IMR-90 (cell line): ENCODE measurements around the gene LDAH. TPM values are rescaled to one million over a fixed set of nuclear protein-coding genes. Genes with fewer than 3 reads are reported as not detected.

Source experiments
- ATAC-seq: fragments of 200-7000 bp; cut with Tn5 transposase; 2 replicates; pipeline ENCODE4 v1.9.1; 2020; ENCODE audit warnings: low read depth, mild to moderate bottlenecking, moderate library complexity
- BruUV-seq: library from RNA; stranded (reverse); fragments of 400-500 nt; replicated peaks from 2 replicates; lab custom pipeline; 2021; lab: Mats Ljungman, UMichigan
- CTCF ChIA-PET: fragments of 300-600 bp; formaldehyde crosslinking; extraction: SDS; loops from one replicate; lab custom pipeline; 2021; ENCODE audit warnings: antibody characterized with exemption; lab: Yijun Ruan, JAX
- POLR2A ChIA-PET: fragments of 300-600 bp; sonication (Branson Sonifier 250); formaldehyde crosslinking; loops from one replicate; lab custom pipeline; 2022; ENCODE audit warnings: antibody characterized with exemption; ENCODE audit not compliant: unreplicated experiment; lab: Charles Lee
- DNase-seq: peaks from one replicate; pipeline ENCODE4 v3.0.0; 2013
- H2AFZ ChIP-seq: replicated peaks from 2 replicates; pipeline ENCODE3; 2013; ENCODE audit warnings: low read length, mild to moderate bottlenecking; ENCODE audit not compliant: poor library complexity
- H2AK5ac ChIP-seq: 2 replicates; pipeline ENCODE4 v1.6.1; 2013; ENCODE audit warnings: low read depth, low read length, inconsistent platforms
- H2AK9ac ChIP-seq: replicated peaks from 2 replicates; pipeline ENCODE3; 2013; ENCODE audit warnings: mild to moderate bottlenecking, low read depth, low read length, moderate library complexity; ENCODE audit not compliant: poor library complexity
- H2BK120ac ChIP-seq: 2 replicates; pipeline ENCODE4 v1.6.1; 2013; ENCODE audit warnings: low read depth, low read length, inconsistent platforms
- H2BK15ac ChIP-seq: 3 replicates; pipeline ENCODE4 v1.6.1; 2013; ENCODE audit warnings: low read depth, low read length, inconsistent platforms
- H2BK20ac ChIP-seq: 2 replicates; pipeline ENCODE4 v1.6.1; 2013; ENCODE audit warnings: low read depth, mild to moderate bottlenecking, inconsistent platforms, low read length, moderate library complexity
- H2BK5ac ChIP-seq: 2 replicates; pipeline ENCODE4 v1.6.1; 2013; ENCODE audit warnings: mild to moderate bottlenecking, low read depth, low read length, inconsistent platforms; ENCODE audit not compliant: poor library complexity, severe bottlenecking
- H3K14ac ChIP-seq: replicated peaks from 2 replicates; pipeline ENCODE4 v1.6.1; 2013; ENCODE audit warnings: low read depth, low read length, inconsistent platforms
- H3K18ac ChIP-seq: 2 replicates; pipeline ENCODE4 v1.6.1; 2013; ENCODE audit warnings: low read depth, low read length, control low read depth
- H3K23ac ChIP-seq: 2 replicates; pipeline ENCODE4 v1.6.1; 2013; ENCODE audit warnings: low read depth, low read length, inconsistent platforms
- H3K27ac ChIP-seq: 2 replicates; pipeline ENCODE4 v1.5.1; 2013; ENCODE audit warnings: mild to moderate bottlenecking, control low read depth, low read length; ENCODE audit not compliant: insufficient read depth
- H3K27me3 ChIP-seq: 2 replicates; pipeline ENCODE4 v1.6.1; 2013; ENCODE audit warnings: low read length; ENCODE audit not compliant: control insufficient read depth, insufficient read depth
- H3K36me3 ChIP-seq: 2 replicates; pipeline ENCODE4 v1.6.1; 2013; ENCODE audit warnings: low read length, mixed read lengths; ENCODE audit not compliant: control insufficient read depth, insufficient read depth
- H3K4ac ChIP-seq: 2 replicates; pipeline ENCODE4 v1.6.1; 2013; ENCODE audit warnings: low read depth, low read length, inconsistent platforms
- H3K4me1 ChIP-seq: 2 replicates; pipeline ENCODE4 v1.6.1; 2013; ENCODE audit warnings: low read length, mixed read lengths; ENCODE audit not compliant: control insufficient read depth, insufficient read depth
- H3K4me2 ChIP-seq: 2 replicates; pipeline ENCODE4 v1.6.1; 2013; ENCODE audit warnings: low read depth, mild to moderate bottlenecking, control low read depth, low read length, moderate library complexity
- H3K4me3 ChIP-seq: 2 replicates; pipeline ENCODE4 v1.5.1; 2013; ENCODE audit warnings: low read depth, mild to moderate bottlenecking, control low read depth, low read length, moderate library complexity; ENCODE audit not compliant: insufficient read depth
- H3K56ac ChIP-seq: 2 replicates; pipeline ENCODE4 v1.6.1; 2013; ENCODE audit warnings: low read length, inconsistent platforms; ENCODE audit not compliant: insufficient read depth; ENCODE audit errors: extremely low read depth
- H3K79me1 ChIP-seq, 2 experiments: 2 replicates each; pipeline ENCODE4 v1.6.1; 2013; ENCODE audit warnings: low read length in 2 of 2, inconsistent platforms in 1 of 2, low read depth in 1 of 2
- H3K9ac ChIP-seq: 2 replicates; pipeline ENCODE4 v1.6.1; 2013; ENCODE audit warnings: low read depth, low read length, control low read depth
- H3K9me1 ChIP-seq: 2 replicates; pipeline ENCODE4 v1.6.1; 2013; ENCODE audit warnings: low read length, inconsistent platforms; ENCODE audit not compliant: insufficient read depth
- H3K9me3 ChIP-seq: 2 replicates; pipeline ENCODE4 v1.6.1; 2013; ENCODE audit warnings: low read length; ENCODE audit not compliant: control insufficient read depth, insufficient read depth
- H4K20me1 ChIP-seq: 2 replicates; pipeline ENCODE4 v1.6.1; 2013; ENCODE audit warnings: low read length, inconsistent platforms; ENCODE audit not compliant: insufficient read depth
- H4K5ac ChIP-seq: 2 replicates; pipeline ENCODE4 v1.6.1; 2013; ENCODE audit warnings: mild to moderate bottlenecking, low read depth, low read length, control low read depth
- H4K8ac ChIP-seq, 2 experiments: 2 replicates each; pipeline ENCODE4 v1.6.1; 2013; ENCODE audit warnings: low read depth in 2 of 2, low read length in 2 of 2, control low read depth in 1 of 2, inconsistent platforms in 1 of 2
- H4K91ac ChIP-seq: 2 replicates; pipeline ENCODE4 v1.6.1; 2013; ENCODE audit warnings: low read depth, low read length, inconsistent platforms; ENCODE audit not compliant: insufficient read depth
- CEBPB ChIP-seq: IDR thresholded peaks from 2 replicates; pipeline ENCODE4 v1.6.1; 2012; ENCODE audit warnings: low read depth, low read length, improper control_type of control experiment
- FOS ChIP-seq: fragments of 150-350 bp; IDR thresholded peaks from 2 replicates; pipeline ENCODE4 v1.6.1; 2016; ENCODE audit warnings: low read depth, low read length
- RFX5 ChIP-seq: IDR thresholded peaks from 2 replicates; pipeline ENCODE4 v1.8.0; 2012; ENCODE audit warnings: low read depth, mild to moderate bottlenecking, low read length, moderate library complexity
- WGBS, 2 experiments: methylation state at CpG; one replicate each; pipeline versions ENCODE4 v1.1.5 to v1.1.7; 2013; ENCODE audit warnings: missing lambda C conversion rate in 2 of 2; ENCODE audit not compliant: insufficient read length in 1 of 2; ENCODE audit errors: extremely low coverage in 2 of 2; 5-methylcytosine and 5-hydroxymethylcytosine counted together
- dilution Hi-C: fragments of 300-500 bp; cut with HindIII; formaldehyde crosslinking; loops from one replicate; pipeline ENCODE4 v1.14.3; 2018; ENCODE audit warnings: low sequenced_read_pairs; ENCODE audit not compliant: unreplicated experiment
- in situ Hi-C: fragments of 300-500 bp; cut with MboI; formaldehyde crosslinking; loops from 3 replicates; pipeline ENCODE4 v1.14.3; 2019; ENCODE audit warnings: low sequenced_read_pairs, inconsistent platforms, mixed read lengths
- intact Hi-C: fragments of 100-400 bp; cut with micrococcal nuclease; formaldehyde crosslinking; loops from 2 replicates; pipeline ENCODE4 v1.10.0; 2022
- polyA plus RNA-seq, 3 experiments: library from polyadenylated mRNA; depleted of rRNA; stranded (reverse); fragments of >200 nt; gene quantifications; 2 replicates each; pipeline ENCODE4 v1.2.3, GENCODE V29; 2012; ENCODE audit warnings: low replicate concordance in 1 of 3
- total RNA-seq: library from RNA; depleted of rRNA; stranded (reverse); fragments of >200 nt; gene quantifications from 2 replicates; pipeline ENCODE4 v1.2.3, GENCODE V29; 2012

LDAH gene
- total and polyA plus RNA-seq, 2 of the 4 experiments (the other 2 are of a cell fraction), result 12.1 to 31.7 TPM

DNA sequence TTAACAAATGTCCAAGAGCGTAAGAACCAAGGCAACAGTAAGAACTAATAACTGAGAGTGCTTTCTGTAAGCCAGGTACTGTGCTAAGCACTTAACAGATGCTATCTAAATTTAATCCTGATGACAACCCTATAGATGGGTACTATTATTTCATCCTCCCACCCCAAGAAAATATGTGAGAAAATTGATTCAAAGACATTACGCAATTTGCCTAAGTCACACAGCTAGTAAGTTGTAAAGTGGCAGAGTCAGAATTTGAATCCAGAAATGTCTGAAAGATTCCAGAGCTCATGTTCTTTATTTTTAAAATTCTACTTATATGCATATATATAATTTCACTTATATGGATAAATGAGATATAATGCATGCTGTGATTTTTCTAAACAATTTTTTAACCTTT is 10.1 kb downstream of the LDAH start:
- H2AK5ac ChIP-seq, result no peak overlapping the region
- H2BK5ac ChIP-seq, result no peak overlapping the region
- dilution Hi-C loops (no loop called here), intact Hi-C loops (no loop called here), in situ Hi-C loops (no loop called here)
- no peak overlapping the region for H3K14ac ChIP-seq
- no peak overlapping the region for H3K4me2 ChIP-seq
- H3K18ac ChIP-seq, result no peak overlapping the region
- H3K27ac ChIP-seq, result no peak overlapping the region
- H3K36me3 ChIP-seq, result no peaks in the 10 kb centered on the region
- WGBS, 2 experiments, result no CpG with 5 or more reads among the region's 2 CpGs
- no peak overlapping the region for H3K4ac ChIP-seq
- no peak overlapping the region for H4K5ac ChIP-seq
- TF ChIP-seq RFX5, result no peak
- peak; percentile 82 for TF ChIP-seq CEBPB
- TF ChIP-seq FOS, result no peak
- H3K27me3 ChIP-seq, result no peaks in the 10 kb centered on the region
- ChIA-PET CTCF (no interaction called here), POLR2A (no interaction called here)
- no peak overlapping the region for H4K91ac ChIP-seq
- H3K9ac ChIP-seq, result no peak overlapping the region
- no peaks in the 10 kb centered on the region for H3K9me3 ChIP-seq
- H2BK20ac ChIP-seq, result no peak overlapping the region
- ATAC-seq (no peak), DNase-seq (no peak)
- H4K20me1 ChIP-seq, result no peaks in the 10 kb centered on the region
- no peaks in the 10 kb centered on the region for H3K9me1 ChIP-seq
- H4K8ac ChIP-seq, result no peak overlapping the region
- no peak overlapping the region for H2AK9ac ChIP-seq
- no peak overlapping the region for H2BK15ac ChIP-seq
- H2BK120ac ChIP-seq, result no peak overlapping the region
- H3K4me3 ChIP-seq, result no peak overlapping the region
- no peak overlapping the region for H2AFZ ChIP-seq
- no peak overlapping the region for H3K56ac ChIP-seq
- BruUV-seq, result no TSS peak
- no peak overlapping the region for H3K23ac ChIP-seq
- H3K79me1 ChIP-seq, result peaks cover 3 to 8% of the 10 kb centered on the region in 2 experiments; a peak in 3 of 4 replicates
- H3K4me1 ChIP-seq, result no peaks in the 10 kb centered on the region
